ENCODE data around the gene CTSA.

GRCh38 chr20:45917790-45918141, 26.6 kb downstream of the CTSA start:
- TF ChIP-seq POLR2AphosphoS5 (IDR thresholded peaks at IDR 0.05; ENCODE audit: low read depth, low read length) = no peak
- TF ChIP-seq TAF1 (IDR thresholded peaks at IDR 0.05; ENCODE audit: borderline replicate concordance, insufficient read depth, low read length) = no peak

Data from PFSK-1 (cell line).